ENCODE data around the gene ACIN1. TPM values are rescaled to one million over a fixed set of nuclear protein-coding genes. Genes with fewer than 3 reads are reported as not detected.

Gene ACIN1
- total and polyA plus RNA-seq, 2 of the 13 experiments (the other 11 are each of a cell fraction or from before 2014, with no cell fraction given): 165 to 183 TPM

GRCh38 chr14:23091294-23092225 lies 3.4 kb downstream of the ACIN1 start (continued):
- TF ChIP-seq RERE (CRISPR knock-in tag; IDR thresholded peaks at IDR 0.05; ENCODE audit: low read depth): no peak
- TF ChIP-seq GPN1 (CRISPR knock-in tag; IDR thresholded peaks at IDR 0.05; ENCODE audit: borderline replicate concordance): no peak
- no peak for TF ChIP-seq CBFB (CRISPR knock-in tag; IDR thresholded peaks at IDR 0.05)
- TF ChIP-seq ZNF879 (CRISPR knock-in tag; IDR thresholded peaks at IDR 0.05): no peak
- TF ChIP-seq ZNF276 (CRISPR knock-in tag; IDR thresholded peaks at IDR 0.05; ENCODE audit: low read depth): no peak
- TF ChIP-seq GRHL1 (CRISPR knock-in tag; conservative IDR thresholded peaks at IDR 0.05): no peak
- no peak for TF ChIP-seq NR2C2 (CRISPR knock-in tag; IDR thresholded peaks at IDR 0.05; ENCODE audit: borderline replicate concordance)
- TF ChIP-seq SALL2 (CRISPR knock-in tag; IDR thresholded peaks at IDR 0.05): no peak
- TF ChIP-seq SAFB2 (CRISPR knock-in tag; IDR thresholded peaks at IDR 0.05; ENCODE audit: borderline replicate concordance, low read depth): no peak
- 0 out of 2 replicates have a peak, but pooled peaks have one; percentile 46 for TF ChIP-seq SNAPC2 (CRISPR knock-in tag; IDR thresholded peaks at IDR 0.05)
- TF ChIP-seq SALL1 (CRISPR knock-in tag; IDR thresholded peaks at IDR 0.05): no peak
- no peak for TF ChIP-seq ZNF841 (CRISPR knock-in tag; IDR thresholded peaks at IDR 0.05; ENCODE audit: borderline replicate concordance)
- no peak for TF ChIP-seq ZSCAN21 (CRISPR knock-in tag; IDR thresholded peaks at IDR 0.05; ENCODE audit: borderline replicate concordance)
- no peak for TF ChIP-seq SP1 (IDR thresholded peaks at IDR 0.05)
- no peak for TF ChIP-seq SP1 (CRISPR knock-in tag; IDR thresholded peaks at IDR 0.05)
- TF ChIP-seq ZBTB14 (CRISPR knock-in tag; IDR thresholded peaks at IDR 0.05): no peak
- TF ChIP-seq ZNF546 (CRISPR knock-in tag; conservative IDR thresholded peaks at IDR 0.05): no peak
- no peak for TF ChIP-seq CEBPG (CRISPR knock-in tag; IDR thresholded peaks at IDR 0.05)
- TF ChIP-seq HOXA9 (CRISPR knock-in tag; IDR thresholded peaks at IDR 0.05; ENCODE audit: borderline replicate concordance): no peak

All from HepG2 (cell line).